Endothelial cell of umbilical vein (primary cell): ENCODE results near the gene MYBPC1. TPM values are rescaled to one million over a fixed set of nuclear protein-coding genes. Genes with fewer than 3 reads are reported as not detected.

ENCODE experiments used
- polyA plus RNA-seq, 4 experiments: library from polyadenylated mRNA; depleted of rRNA in 3 of 4; stranded (reverse) in 3 of 4; unstranded in 1 of 4; fragments of >200 nt; gene quantifications; 2 replicates each; pipeline versions ENCODE4 v1.2.1 to v1.2.3, GENCODE V29; 2011 to 2012; ENCODE audit warnings: missing spikeins in 1 of 4
- small RNA-seq: library from RNA; depleted of rRNA; stranded (forward); fragments of <200 nt; gene quantifications from one replicate; pipeline ENCODE3, GENCODE V24; 2012; ENCODE audit warnings: low replicate concordance, low read depth; ENCODE audit not compliant: insufficient read depth, insufficient read length
- total RNA-seq: library from RNA; stranded (reverse); gene quantifications from 2 replicates; pipeline ENCODE4 v1.2.3, GENCODE V29; 2021

Gene MYBPC1
- total and polyA plus RNA-seq, 2 donors (not counting 3 experiments of a cell fraction or from before 2014, with no cell fraction given) = not detected

Small RNAs within 50 kb of the gene (small RNA-seq; reads per million reads assigned to genes)
- not detected for gene RNY1P16

Other genes with a start within 250 kb of the MYBPC1 start
- gene ARL1, start 187.2 kb upstream of the MYBPC1 start, total RNA-seq = 65.4 and 76.5 TPM in 2 replicates
- 22.9 and 30.4 TPM in 2 replicates for gene ARL1, start 187.2 kb upstream of the MYBPC1 start, polyA plus RNA-seq
- gene SPIC, start 119.6 kb upstream of the MYBPC1 start, total RNA-seq = not detected in 2 replicates
- gene SPIC, start 119.6 kb upstream of the MYBPC1 start, polyA plus RNA-seq = not detected in 2 replicates
- 19.3 and 25.3 TPM in 2 replicates for gene CHPT1, start 102.7 kb downstream of the MYBPC1 start, total RNA-seq
- gene CHPT1, start 102.7 kb downstream of the MYBPC1 start, polyA plus RNA-seq = 12.1 and 12.5 TPM in 2 replicates
- 0.25 and 0.29 TPM in 2 replicates for gene SYCP3, start 144.5 kb downstream of the MYBPC1 start, total RNA-seq
- gene SYCP3, start 144.5 kb downstream of the MYBPC1 start, polyA plus RNA-seq = not detected in 2 replicates
- 39.2 and 39.5 TPM in 2 replicates for gene GNPTAB, start 236.0 kb downstream of the MYBPC1 start, total RNA-seq
- gene GNPTAB, start 236.0 kb downstream of the MYBPC1 start, polyA plus RNA-seq = 14.7 and 15.6 TPM in 2 replicates